HepG2 (cell line): Measurements from ENCODE around the gene ZNF234. TPM values are rescaled to one million over a fixed set of nuclear protein-coding genes. Genes with fewer than 3 reads are reported as not detected.

Source experiments
- FIP1L1 ChIP-seq: fragments of 200-400 bp; formaldehyde crosslinking; IDR thresholded peaks from 2 replicates; pipeline ENCODE4 v1.6.1; 2018; ENCODE audit warnings: low read depth, mild to moderate bottlenecking, low read length, moderate library complexity, borderline replicate concordance; ENCODE audit not compliant: insufficient read depth
- FOXP1 ChIP-seq, 2 experiments: fragments of 450-650 bp in 1 of 2; IDR thresholded peaks; 2 replicates each; pipeline ENCODE4 v1.6.1; 2017 to 2018; ENCODE audit warnings: antibody characterized with exemption in 1 of 2
- GATA4 ChIP-seq: sonication (generic); IDR thresholded peaks from 2 replicates; pipeline ENCODE4 v1.6.1; 2016; ENCODE audit warnings: antibody characterized with exemption, low read depth, borderline replicate concordance
- HIVEP1 ChIP-seq: sonication (generic); formaldehyde crosslinking; IDR thresholded peaks from 2 replicates; pipeline ENCODE4 v1.4.0; 2020; ENCODE audit warnings: mild to moderate bottlenecking, missing genetic modification reagents
- MAFG ChIP-seq: sonication (generic); formaldehyde crosslinking; IDR thresholded peaks from 2 replicates; pipeline ENCODE4 v1.5.1; 2020; ENCODE audit warnings: mild to moderate bottlenecking, missing genetic modification reagents
- MAFK ChIP-seq, 2 experiments: IDR thresholded peaks in 1 of 2; conservative IDR thresholded peaks in 1 of 2; 2 replicates each; pipeline ENCODE4 v1.6.1; 2011; ENCODE audit warnings: improper control_type of control experiment in 2 of 2, low read length in 2 of 2
- MBD4 ChIP-seq: IDR thresholded peaks from 2 replicates; pipeline ENCODE4 v1.6.1; 2012; ENCODE audit warnings: low read length, inconsistent platforms, borderline replicate concordance
- NCOR1 ChIP-seq: fragments of 200-600 bp; sonication (generic); IDR thresholded peaks from 2 replicates; pipeline ENCODE4 v1.7.0; 2017; ENCODE audit warnings: antibody characterized with exemption, low read length, borderline replicate concordance
- RAD21 ChIP-seq: fragments of 450-650 bp; formaldehyde crosslinking; IDR thresholded peaks from 2 replicates; pipeline ENCODE4 v1.5.0; 2020; ENCODE audit warnings: mild to moderate bottlenecking
- SIN3A ChIP-seq: IDR thresholded peaks from 2 replicates; pipeline ENCODE4 v1.6.1; 2011; ENCODE audit warnings: low read depth, mild to moderate bottlenecking, control low read depth, low read length, borderline replicate concordance
- STAT5B ChIP-seq: sonication (generic); formaldehyde crosslinking; IDR thresholded peaks from 2 replicates; pipeline ENCODE4 v1.4.0; 2020; ENCODE audit warnings: missing genetic modification reagents
- U2AF1 ChIP-seq: fragments of 200-400 bp; formaldehyde crosslinking; optimal IDR thresholded peaks from 2 replicates; pipeline ENCODE3; 2017; ENCODE audit warnings: mild to moderate bottlenecking, low read depth, low read length
- ZNF138 ChIP-seq: sonication (generic); formaldehyde crosslinking; IDR thresholded peaks from 2 replicates; pipeline ENCODE4 v1.5.0; 2020; ENCODE audit warnings: mild to moderate bottlenecking, low read depth, missing genetic modification reagents
- ZNF235 ChIP-seq: sonication (generic); formaldehyde crosslinking; IDR thresholded peaks from 2 replicates; pipeline ENCODE4 v1.8.1; 2023; ENCODE audit warnings: mild to moderate bottlenecking, missing genetic modification reagents, borderline replicate concordance
- ZNF274 ChIP-seq: sonication (generic); formaldehyde crosslinking; IDR thresholded peaks from 2 replicates; pipeline ENCODE4 v1.5.1; 2020; ENCODE audit warnings: mild to moderate bottlenecking, missing genetic modification reagents
- ZNF3 ChIP-seq: IDR thresholded peaks from 2 replicates; pipeline ENCODE4 v1.7.0; 2017; ENCODE audit warnings: inconsistent platforms
- ZNF556 ChIP-seq: sonication (generic); formaldehyde crosslinking; IDR thresholded peaks from 2 replicates; pipeline ENCODE4 v1.4.0; 2020; ENCODE audit warnings: mild to moderate bottlenecking, missing genetic modification reagents, borderline replicate concordance
- ZNF629 ChIP-seq: sonication (generic); formaldehyde crosslinking; conservative IDR thresholded peaks from 2 replicates; pipeline ENCODE4 v1.5.0; 2020; ENCODE audit warnings: missing genetic modification reagents
- ZNF709 ChIP-seq: sonication (generic); formaldehyde crosslinking; IDR thresholded peaks from 2 replicates; pipeline ENCODE4 v1.5.0; 2020; ENCODE audit warnings: mild to moderate bottlenecking, missing genetic modification reagents
- ZNF766 ChIP-seq: sonication (generic); formaldehyde crosslinking; IDR thresholded peaks from 2 replicates; pipeline ENCODE4 v1.5.0; 2020; ENCODE audit warnings: missing genetic modification reagents, borderline replicate concordance
- ZNF83 ChIP-seq: sonication (generic); formaldehyde crosslinking; IDR thresholded peaks from 2 replicates; pipeline ENCODE4 v1.4.0; 2020; ENCODE audit warnings: missing genetic modification reagents, mild to moderate bottlenecking, borderline replicate concordance
- polyA plus RNA-seq, 8 experiments: library from polyadenylated mRNA; depleted of rRNA in 3 of 8; stranded (reverse) in 7 of 8; unstranded in 1 of 8; fragments of >200 nt; fragmentation: Illumina TruSeq in 4 of 8; extraction: Trizol in 4 of 8; gene quantifications; 2 replicates each; pipeline versions ENCODE4 v1.2.1 to v1.2.3, GENCODE V29; 2011 to 2016; ENCODE audit warnings: low read depth in 4 of 8, missing spikeins in 1 of 8, mixed read lengths in 1 of 8; ENCODE audit not compliant: insufficient read depth in 1 of 8
- total RNA-seq, 5 experiments: library from RNA; depleted of rRNA; stranded (reverse); fragments of >200 nt; fragmentation: Illumina TruSeq; extraction: Trizol; gene quantifications; 2 replicates each; pipeline ENCODE4 v1.2.3, GENCODE V29; 2016; ENCODE audit warnings: low read depth in 1 of 5
- TF ChIP-seq, protein P1 (sequence below): sonication (generic); formaldehyde crosslinking; IDR thresholded peaks from 2 replicates; pipeline ENCODE4 v1.5.1; 2020; ENCODE audit warnings: missing genetic modification reagents, mild to moderate bottlenecking, borderline replicate concordance
- TF ChIP-seq, protein P2 (sequence below): sonication (generic); formaldehyde crosslinking; IDR thresholded peaks from 2 replicates; pipeline ENCODE4 v1.9.0; 2021; ENCODE audit warnings: missing genetic modification reagents, borderline replicate concordance

The ZNF234 gene
- total and polyA plus RNA-seq, 2 of the 13 experiments (the other 11 are each of a cell fraction or from before 2014, with no cell fraction given) = 3.5 to 11.2 TPM

DNA sequence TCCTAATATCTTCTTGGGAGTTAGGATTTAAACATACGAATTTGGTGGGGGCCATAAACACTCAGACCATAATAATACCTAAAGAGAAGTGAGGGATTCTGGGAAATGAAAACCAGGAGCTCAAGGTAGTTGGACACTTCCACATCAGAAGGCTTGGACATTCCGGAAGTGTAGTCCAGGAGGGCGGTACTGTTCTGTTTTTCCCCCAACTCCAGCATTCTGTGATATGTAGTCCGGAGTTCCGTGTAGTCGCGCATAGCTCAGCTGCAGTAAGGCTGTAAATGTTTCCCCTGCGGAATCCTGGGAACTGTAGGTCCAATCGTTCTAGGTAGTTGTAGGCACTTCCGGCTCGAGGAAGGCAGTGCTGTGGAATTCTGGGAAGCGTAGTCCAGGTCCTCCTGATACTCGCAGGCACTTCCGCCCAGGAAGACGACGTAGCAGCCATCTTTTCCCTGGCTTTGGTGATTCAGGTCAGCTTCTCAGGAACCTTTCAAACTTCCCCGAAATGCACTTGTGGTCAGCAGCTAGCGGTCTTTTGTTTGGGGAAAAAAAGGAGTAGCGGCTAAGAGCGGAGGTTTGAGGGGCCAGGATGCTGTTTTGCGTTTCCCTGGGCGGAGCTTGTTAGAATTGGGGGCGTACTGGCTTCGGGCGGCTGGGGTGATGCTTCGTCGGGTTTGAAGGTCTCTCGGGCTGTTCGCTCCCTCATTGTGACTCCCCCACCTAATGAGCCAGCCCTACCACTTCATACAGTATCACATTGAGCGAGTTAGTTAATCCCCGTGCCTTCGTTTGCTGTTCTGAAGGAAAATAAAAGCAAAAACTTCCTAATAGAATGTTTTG lies 23.5 kb downstream of the ZNF234 start, which contains the start of gene ZNF226 (continued):
- TF ChIP-seq FIP1L1 (no peak), ZNF766 (CRISPR knock-in tag) (no peak), MAFK (conservative IDR thresholded peaks at IDR 0.05 in 1 of 2, IDR thresholded peaks at IDR 0.05 in 1 of 2; ENCODE audit: low read length in 2 of 2) (peak in 1 of 2 experiments; percentile 0; a peak in 1 of 4 replicates), FOXP1 (IDR thresholded peaks at IDR 0.05) (no peak), FOXP1 (CRISPR knock-in tag; IDR thresholded peaks at IDR 0.05) (0 out of 2 replicates have a peak, but pooled peaks have one; percentile 14), RAD21 (CRISPR knock-in tag) (no peak), ZNF629 (no peak), ZNF274 (CRISPR knock-in tag) (no peak; the same call in 1 of the 2 replicates), U2AF1 (no peak), MAFG (no peak), MBD4 (no peak), ZNF138 (CRISPR knock-in tag) (no peak), STAT5B (CRISPR knock-in tag) (no peak), ZNF3 (no peak), ZNF83 (no peak), HIVEP1 (CRISPR knock-in tag) (0 out of 2 replicates have a peak, but pooled peaks have one; percentile 54), ZNF709 (CRISPR knock-in tag) (0 out of 2 replicates have a peak, but pooled peaks have one; percentile 46), SIN3A (peak; percentile 73), ZNF235 (CRISPR knock-in tag) (no peak), GATA4 (no peak), NCOR1 (peak; percentile 27; the same call in 1 of the 2 replicates), ZNF556 (CRISPR knock-in tag) (no peak)
- TF ChIP-seq, protein P1, sequence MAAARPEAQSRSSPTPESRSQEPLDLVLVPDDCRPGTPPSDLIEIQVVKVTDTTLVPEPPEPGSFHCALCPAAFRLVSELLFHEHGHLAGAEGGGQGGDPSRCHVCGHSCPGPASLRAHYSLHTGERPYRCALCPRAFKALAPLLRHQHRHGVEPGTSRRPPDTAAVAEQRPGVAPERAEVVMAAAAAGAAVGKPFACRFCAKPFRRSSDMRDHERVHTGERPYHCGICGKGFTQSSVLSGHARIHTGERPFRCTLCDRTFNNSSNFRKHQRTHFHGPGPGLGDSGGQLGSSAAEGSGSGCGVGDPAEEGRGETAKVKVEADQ (CRISPR knock-in tag) = no peak
- TF ChIP-seq, protein P2, sequence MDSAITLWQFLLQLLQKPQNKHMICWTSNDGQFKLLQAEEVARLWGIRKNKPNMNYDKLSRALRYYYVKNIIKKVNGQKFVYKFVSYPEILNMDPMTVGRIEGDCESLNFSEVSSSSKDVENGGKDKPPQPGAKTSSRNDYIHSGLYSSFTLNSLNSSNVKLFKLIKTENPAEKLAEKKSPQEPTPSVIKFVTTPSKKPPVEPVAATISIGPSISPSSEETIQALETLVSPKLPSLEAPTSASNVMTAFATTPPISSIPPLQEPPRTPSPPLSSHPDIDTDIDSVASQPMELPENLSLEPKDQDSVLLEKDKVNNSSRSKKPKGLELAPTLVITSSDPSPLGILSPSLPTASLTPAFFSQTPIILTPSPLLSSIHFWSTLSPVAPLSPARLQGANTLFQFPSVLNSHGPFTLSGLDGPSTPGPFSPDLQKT (CRISPR knock-in tag) = no peak
